NCI-H524 treated with DMSO at 0.1 percent for 48 hours (cell line): ENCODE measurements around the gene KAT6B.

Source experiments
- DNase-seq: peaks from one replicate; lab custom pipeline; 2025; lab: John Stamatoyannopoulos, UW

KAT6B gene

GRCh38 chr10:75014516-75015230 lies 188.3 kb downstream of the KAT6B start:
- no peak for DNase-seq

GRCh38 chr10:75015442-75015841 lies 189.0 kb downstream of the KAT6B start:
- DNase-seq = peak; percentile 7

- DNase-seq = no peak
Observed at GRCh38 chr10:75016325-75016724, 189.9 kb downstream of the KAT6B start.

GRCh38 chr10:75018251-75018650 lies 191.9 kb downstream of the KAT6B start:
- peak; percentile 3 for DNase-seq

GRCh38 chr10:75018686-75019307 lies 192.4 kb downstream of the KAT6B start:
- no peak for DNase-seq

GRCh38 chr10:75019370-75019769 lies 193.0 kb downstream of the KAT6B start:
- peak; percentile 2 for DNase-seq

- no peak for DNase-seq
Observed at GRCh38 chr10:75020168-75020567, 193.8 kb downstream of the KAT6B start.

GRCh38 chr10:75021379-75022249 lies 195.2 kb downstream of the KAT6B start:
- no peak for DNase-seq

GRCh38 chr10:75023074-75023473 lies 196.7 kb downstream of the KAT6B start:
- no peak for DNase-seq

GRCh38 chr10:75024971-75025523 lies 198.6 kb downstream of the KAT6B start:
- no peak for DNase-seq

- no peak for DNase-seq
Observed at GRCh38 chr10:75028049-75028448, 201.6 kb downstream of the KAT6B start.

- no peak for DNase-seq
Observed at GRCh38 chr10:75028748-75029147, 202.3 kb downstream of the KAT6B start.

GRCh38 chr10:75029420-75029819 lies 203.0 kb downstream of the KAT6B start:
- DNase-seq = no peak

- DNase-seq = no peak
Observed at GRCh38 chr10:75029857-75030256, 203.5 kb downstream of the KAT6B start.

GRCh38 chr10:75030371-75030770 lies 204.0 kb downstream of the KAT6B start:
- no peak for DNase-seq

- no peak for DNase-seq
Observed at GRCh38 chr10:75032119-75032518, 205.7 kb downstream of the KAT6B start.

GRCh38 chr10:75032813-75033212 lies 206.4 kb downstream of the KAT6B start:
- DNase-seq = no peak

GRCh38 chr10:75033399-75034130 lies 207.2 kb downstream of the KAT6B start:
- DNase-seq = no peak

GRCh38 chr10:75034131-75034512 lies 207.7 kb downstream of the KAT6B start:
- DNase-seq = no peak

GRCh38 chr10:75034714-75035258 lies 208.4 kb downstream of the KAT6B start:
- no peak for DNase-seq

- no peak for DNase-seq
Observed at GRCh38 chr10:75035975-75036708, 209.7 kb downstream of the KAT6B start.
